Fibroblast of skin of scalp (primary cell): Measurements from ENCODE around the gene TLL2.
A peak's percentile ranks its signal among the peaks of the same experiment; 100 is the strongest.

Source experiments
- DNase-seq: peaks from one replicate; pipeline ENCODE4 v3.0.0-alpha.2; 2013

TLL2 gene

DNA sequence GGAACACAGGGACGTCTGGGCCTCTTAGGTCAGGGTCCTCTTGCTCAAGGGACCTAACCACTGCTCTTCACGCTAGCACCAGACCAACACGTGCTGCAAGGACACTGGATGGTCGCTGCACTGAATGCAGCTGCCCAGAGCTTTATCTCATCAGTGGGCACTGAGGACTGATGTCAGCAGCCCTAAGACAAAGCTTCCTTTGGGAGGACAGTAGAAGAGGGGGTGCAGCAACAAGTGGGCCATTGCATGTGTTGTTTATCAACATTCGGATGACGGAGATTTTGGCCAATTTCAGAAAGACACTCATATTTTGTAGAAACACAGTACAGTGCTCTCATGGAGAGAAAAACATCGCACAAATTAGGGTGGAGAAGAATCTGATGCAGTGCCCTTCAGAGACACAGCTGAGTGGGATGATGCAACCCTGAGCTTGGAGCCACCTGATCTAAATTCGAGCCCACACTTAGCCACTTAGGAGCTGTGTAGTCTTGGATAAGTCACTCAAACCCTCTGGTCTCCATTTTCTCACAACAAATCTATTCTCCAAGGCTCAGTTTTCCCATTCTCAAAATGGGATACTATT is 156.6 kb downstream of the TLL2 start:
- DNase-seq: no peak

DNA sequence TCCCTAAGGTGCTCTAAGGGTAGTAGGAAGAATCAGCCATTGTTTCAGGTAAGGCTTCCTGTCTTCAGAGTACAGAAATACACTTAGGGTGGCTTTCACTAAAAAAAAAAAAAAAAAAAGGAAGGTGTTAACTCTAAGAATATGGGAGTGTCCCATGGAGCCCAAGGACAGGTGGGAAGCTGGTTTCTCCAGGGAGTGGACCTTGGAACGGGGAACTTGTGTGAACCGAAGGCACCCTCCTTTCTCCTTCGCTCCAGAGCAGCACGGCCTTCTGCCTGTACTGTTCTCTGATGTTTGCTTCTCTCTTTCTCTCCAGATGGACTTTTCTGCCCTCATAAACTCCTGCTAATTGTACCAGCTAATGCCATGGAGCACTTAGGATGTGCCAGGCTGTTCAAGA is 161.1 kb downstream of the TLL2 start:
- no peak for DNase-seq

- DNase-seq: no peak
Observed at GRCh38 chr10:96352027-96352426, 161.7 kb downstream of the TLL2 start.

DNA sequence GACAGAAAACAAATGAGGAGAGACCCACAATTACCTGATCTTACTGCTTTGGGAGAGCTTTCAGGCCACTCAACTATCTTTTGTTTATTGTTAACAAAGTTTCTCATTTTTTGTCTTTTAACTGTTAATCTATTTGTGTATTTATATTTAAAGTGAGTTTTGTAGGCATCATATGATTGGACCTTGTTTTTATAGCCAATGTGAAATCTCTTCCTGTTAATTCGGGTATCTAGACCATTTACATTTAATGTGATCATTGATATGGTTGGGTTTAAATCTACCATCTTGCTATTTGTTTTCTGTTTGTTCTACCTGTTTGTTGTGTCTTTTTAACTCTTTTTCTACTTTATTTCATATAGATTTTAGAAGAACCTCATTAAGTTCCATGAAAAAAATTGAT is 167.4 kb downstream of the TLL2 start:
- no peak for DNase-seq

GRCh38 chr10:96345222-96345621 is 168.5 kb downstream of the TLL2 start:
- no peak for DNase-seq

- no peak for DNase-seq
Observed at GRCh38 chr10:96344178-96344577, 169.5 kb downstream of the TLL2 start.

GRCh38 chr10:96342402-96342801 is 171.3 kb downstream of the TLL2 start:
- DNase-seq: no peak

DNA sequence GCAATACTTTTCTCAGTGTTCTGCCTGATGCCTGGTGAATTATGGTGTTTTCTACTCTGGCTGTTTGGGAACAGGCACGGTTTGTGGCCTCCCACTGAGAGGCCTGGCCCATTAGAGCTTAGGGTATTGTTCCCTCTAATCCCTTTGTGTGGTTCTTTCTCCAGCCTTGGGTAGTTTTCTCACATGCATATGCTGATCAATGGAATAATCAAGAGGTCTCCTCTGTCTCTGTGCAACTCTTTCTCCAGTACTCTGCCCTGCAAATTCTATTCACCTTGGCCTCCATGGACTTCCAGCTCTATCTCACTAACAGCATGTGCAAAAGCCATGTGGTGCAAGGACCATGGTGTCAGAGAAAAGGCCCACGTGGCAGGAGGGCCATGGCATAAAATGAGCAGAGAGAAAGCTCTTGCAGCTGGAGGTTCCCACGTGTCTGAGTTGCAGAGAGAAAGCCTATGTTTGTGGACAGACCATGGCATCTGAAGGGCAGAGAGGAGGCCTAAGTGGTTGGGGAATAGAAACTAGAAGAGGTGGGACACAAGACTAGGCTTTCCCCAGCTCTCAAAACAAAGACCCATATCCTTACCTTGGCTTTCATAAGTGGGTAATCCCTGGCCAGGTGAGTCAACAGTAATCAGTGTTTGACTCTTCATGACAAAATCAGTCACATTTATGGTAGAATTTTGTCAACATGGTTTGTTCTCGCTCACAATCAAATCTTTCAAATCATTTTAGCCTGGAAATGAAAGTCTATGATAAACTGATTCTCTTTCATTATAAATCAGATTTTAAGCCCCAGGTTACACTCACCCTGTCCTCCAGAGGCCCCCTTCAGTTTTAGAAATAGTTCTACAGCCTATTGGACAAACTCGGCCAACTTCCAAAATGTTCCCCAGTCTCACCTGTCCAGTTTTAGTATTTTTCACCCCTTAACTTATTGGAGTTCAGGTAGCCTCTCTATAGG is 172.2 kb downstream of the TLL2 start:
- DNase-seq: no peak

GRCh38 chr10:96339956-96340904 is 173.5 kb downstream of the TLL2 start:
- peak; percentile 62 for DNase-seq

GRCh38 chr10:96339383-96339782 is 174.3 kb downstream of the TLL2 start:
- no peak for DNase-seq

DNA sequence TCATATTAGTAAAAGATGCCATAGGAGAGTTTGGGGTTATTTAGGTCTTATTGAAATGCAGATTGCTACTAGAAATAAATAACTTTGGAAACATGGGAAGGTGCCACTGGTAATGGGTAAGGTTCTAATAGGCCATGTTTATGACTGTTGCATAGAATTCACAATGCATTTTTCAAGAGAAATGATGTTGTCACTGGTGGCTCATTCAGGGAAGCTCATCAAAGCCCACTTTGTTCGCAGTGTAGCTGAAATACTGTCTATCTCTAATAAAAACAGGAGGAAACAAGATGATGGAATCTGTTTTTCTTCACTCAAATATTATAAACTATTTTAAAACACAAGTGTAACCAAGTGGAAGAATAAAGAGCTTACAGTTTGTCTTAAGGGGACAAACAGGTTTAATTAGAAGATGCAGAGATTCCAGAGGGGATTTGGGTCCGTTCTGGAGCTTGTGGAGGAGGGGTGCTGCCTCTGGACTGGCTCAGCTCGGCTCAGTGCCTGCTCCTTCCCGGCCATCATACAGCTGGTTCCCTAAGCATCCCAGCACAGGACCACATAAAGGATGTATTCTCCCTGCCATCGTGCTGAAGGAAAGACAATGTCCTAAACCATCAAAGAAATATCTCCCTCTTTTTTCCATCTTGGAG is 175.3 kb downstream of the TLL2 start:
- DNase-seq: no peak

DNA sequence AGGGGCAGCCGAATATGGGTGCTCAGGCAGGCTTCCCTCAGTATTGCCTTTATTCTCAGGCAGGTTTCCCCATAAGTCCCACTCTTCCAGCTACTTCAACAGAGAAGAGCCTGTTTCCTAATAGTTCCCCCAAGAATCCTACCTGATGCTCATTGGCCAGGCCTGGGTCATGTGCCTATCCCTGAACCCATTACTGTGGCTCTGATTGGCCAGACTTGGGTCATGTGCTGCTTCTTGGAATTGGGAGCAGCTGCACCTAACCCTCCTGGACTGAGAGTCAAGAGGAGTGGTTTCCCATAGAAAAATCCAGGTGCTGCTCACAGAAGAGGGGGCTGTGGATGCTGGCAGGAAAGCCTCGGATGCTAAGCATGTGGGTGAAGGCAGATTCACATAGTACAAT is 176.6 kb downstream of the TLL2 start:
- DNase-seq: no peak

- DNase-seq: peak; percentile 34
Observed at GRCh38 chr10:96334616-96335526, 178.9 kb downstream of the TLL2 start.

DNA sequence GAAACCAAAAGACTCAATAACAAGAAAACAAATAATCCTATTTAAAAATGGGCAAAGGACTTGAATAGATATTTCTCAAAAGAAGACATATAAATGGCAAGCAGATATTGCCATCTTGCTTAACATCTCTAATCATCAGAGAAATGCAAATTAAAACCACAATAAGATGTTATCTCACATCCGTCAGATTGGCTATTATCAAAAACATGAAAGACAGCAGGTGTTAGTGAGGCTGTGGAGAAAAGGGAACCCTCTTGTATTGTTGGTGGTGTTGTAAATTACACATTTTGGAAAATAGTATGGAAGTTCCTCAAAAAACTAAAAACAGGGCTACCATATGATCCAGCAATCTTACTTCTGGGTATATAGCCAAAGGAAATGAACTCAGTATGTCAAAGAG is 180.6 kb downstream of the TLL2 start:
- no peak for DNase-seq

DNA sequence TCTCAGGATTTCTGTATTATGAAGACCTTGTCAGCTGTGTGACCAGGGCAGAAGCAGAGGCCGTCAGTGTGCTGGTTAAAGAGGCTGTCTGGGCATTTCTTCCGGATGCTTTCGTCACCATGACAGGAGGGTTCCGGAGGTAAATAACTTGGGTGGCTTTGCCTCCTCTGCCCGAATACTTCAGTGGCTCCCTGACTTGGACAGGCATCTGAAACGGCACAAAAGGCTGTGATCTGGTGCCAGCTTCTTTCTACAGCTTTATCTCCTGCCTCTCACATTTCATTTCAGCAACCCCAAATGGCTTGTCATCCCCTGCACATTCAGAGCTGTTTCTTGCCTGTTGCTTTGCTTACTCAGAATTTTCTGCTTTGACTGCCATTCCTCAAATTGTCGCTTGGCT is 186.3 kb downstream of the TLL2 start:
- DNase-seq: no peak

GRCh38 chr10:96325719-96326373 is 187.9 kb downstream of the TLL2 start:
- no peak for DNase-seq

DNA sequence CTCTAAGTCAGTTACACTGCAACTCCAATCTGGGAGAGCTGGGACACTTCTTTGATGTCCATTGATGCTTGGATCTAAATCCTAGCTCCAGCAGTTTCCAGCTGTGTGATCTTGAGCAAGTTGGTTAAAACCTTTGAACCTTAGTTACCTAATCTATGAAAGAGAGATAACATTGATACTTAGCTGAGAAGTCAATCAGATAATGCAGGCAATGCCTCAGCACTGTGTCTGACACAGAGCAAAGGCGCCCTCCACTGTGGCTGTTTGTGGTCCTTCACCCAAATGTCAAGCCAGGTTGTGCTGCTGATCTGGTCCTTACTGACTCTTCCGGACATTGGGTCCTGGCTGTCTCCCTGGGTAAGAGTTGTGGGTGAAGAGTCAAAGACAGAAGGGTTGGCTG is 189.3 kb downstream of the TLL2 start:
- DNase-seq: no peak

DNA sequence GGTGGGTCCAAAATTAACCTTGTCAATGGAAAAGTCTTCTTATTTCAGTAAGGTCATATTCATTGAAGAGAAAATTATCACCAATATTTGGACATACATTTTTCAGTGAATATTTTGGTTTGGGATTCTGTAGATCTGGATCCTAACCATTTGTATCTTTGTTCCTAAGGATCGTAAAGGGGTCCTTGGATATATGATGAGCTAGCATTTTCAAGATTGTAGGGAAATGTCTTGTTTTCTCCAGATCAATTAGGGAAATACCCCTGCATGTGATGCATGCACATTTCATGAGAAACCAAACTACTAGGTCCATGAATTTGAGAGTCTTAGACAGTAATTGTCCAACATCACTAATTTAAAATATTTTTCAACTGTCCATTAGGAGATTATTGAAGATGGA is 191.5 kb downstream of the TLL2 start:
- no peak for DNase-seq

- DNase-seq: no peak
Observed at GRCh38 chr10:96321822-96322221, 191.9 kb downstream of the TLL2 start.

DNA sequence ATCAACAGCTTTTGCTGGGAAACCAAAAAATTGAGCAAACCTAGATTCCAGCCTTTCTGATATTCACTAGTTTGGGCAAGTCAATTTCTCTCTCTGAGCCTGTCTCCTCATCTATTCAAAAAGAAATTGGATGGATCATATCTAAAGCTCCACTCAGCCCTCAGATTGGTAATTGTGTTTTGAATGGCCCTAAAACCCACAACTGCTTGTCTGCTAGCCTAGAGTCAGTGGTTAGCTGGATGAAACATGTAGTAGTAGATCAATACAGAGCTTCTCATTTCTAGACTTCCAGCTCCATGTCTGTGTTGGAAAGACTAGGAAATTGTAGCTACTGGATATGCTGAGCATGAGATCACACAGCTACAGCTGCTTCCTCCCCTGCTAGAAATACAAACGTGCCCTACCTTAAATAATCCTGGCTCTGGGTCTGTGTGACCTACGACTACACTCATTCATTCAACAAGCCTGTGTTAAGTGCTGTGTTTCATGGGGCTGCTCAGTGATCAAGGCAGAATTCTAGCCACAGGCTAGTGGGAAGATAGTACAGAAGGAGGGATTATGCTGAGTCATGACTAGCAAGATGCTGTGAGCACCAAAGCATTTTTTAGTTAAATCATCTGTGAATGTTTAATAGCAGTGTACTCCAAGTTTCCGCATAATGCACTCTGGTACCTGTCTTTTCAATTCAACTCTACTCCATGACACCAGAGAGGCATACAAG is 193.8 kb downstream of the TLL2 start:
- no peak for DNase-seq
